CD4-positive, alpha-beta T cell (primary cell): ENCODE measurements around the gene KHDC3L. TPM values are rescaled to one million over a fixed set of nuclear protein-coding genes. Genes with fewer than 3 reads are reported as not detected.

Experiments
- ATAC-seq: fragments of 200-7000 bp; cut with Tn5 transposase; one replicate; pipeline ENCODE4 v1.10.0; 2022; ENCODE audit warnings: mild to moderate bottlenecking; ENCODE audit not compliant: poor library complexity
- CTCF ChIA-PET: fragments of 350-600 bp; sonication (Branson Sonifier 250); formaldehyde crosslinking; loops from one replicate; lab custom pipeline; 2021; ENCODE audit warnings: antibody characterized with exemption, inconsistent platforms; lab: Charles Lee
- POLR2A ChIA-PET: fragments of 350-600 bp; sonication (Branson Sonifier 250); formaldehyde crosslinking; loops from one replicate; lab custom pipeline; 2021; ENCODE audit warnings: antibody characterized with exemption, inconsistent platforms; lab: Charles Lee
- DNase-seq, 14 experiments: peaks; one replicate each; pipeline ENCODE4 v3.0.0-alpha.2; 2013 to 2020; ENCODE audit warnings: mixed read lengths in 2 of 14
- H3K27ac ChIP-seq, 2 donors: one replicate each; pipeline versions ENCODE4 v1.5.1 to v1.7.0; 2013; ENCODE audit warnings: low read length in 2 of 2, low read depth in 1 of 2, mild to moderate bottlenecking in 1 of 2
- H3K27me3 ChIP-seq, 2 experiments: 1 replicate in 1 of 2; 2 replicates in 1 of 2; pipeline versions ENCODE4 v1.6.1 to v1.7.0; 2013; ENCODE audit warnings: low read length in 2 of 2, control low read depth in 1 of 2, mild to moderate bottlenecking in 1 of 2, moderate library complexity in 1 of 2; ENCODE audit not compliant: insufficient read depth in 2 of 2, control insufficient read depth in 1 of 2
- H3K36me3 ChIP-seq: one replicate; pipeline ENCODE4 v1.6.1; 2013; ENCODE audit warnings: low read length, control low read depth; ENCODE audit not compliant: insufficient read depth
- H3K4me1 ChIP-seq: one replicate; pipeline ENCODE4 v1.6.1; 2013; ENCODE audit warnings: low read length, control low read depth; ENCODE audit not compliant: insufficient read depth
- H3K4me3 ChIP-seq: one replicate; pipeline ENCODE4 v1.5.1; 2013; ENCODE audit warnings: mild to moderate bottlenecking, low read length, moderate library complexity
- H3K9me3 ChIP-seq, 2 experiments: 1 replicate in 1 of 2; 2 replicates in 1 of 2; pipeline versions ENCODE4 v1.6.1 to v1.7.0; 2013; ENCODE audit warnings: low read length in 2 of 2, mild to moderate bottlenecking in 2 of 2, control low read depth in 1 of 2, moderate library complexity in 1 of 2; ENCODE audit not compliant: control insufficient read depth in 1 of 2, insufficient read depth in 1 of 2
- H3K27ac Mint-ChIP-seq: one replicate; pipeline ENCODE4 v1.8.0; 2020; ENCODE audit warnings: mixed read lengths
- H3K27me3 Mint-ChIP-seq: one replicate; pipeline ENCODE4 v1.8.0; 2021; ENCODE audit warnings: mixed read lengths
- H3K36me3 Mint-ChIP-seq: one replicate; pipeline ENCODE4 v1.8.0; 2021; ENCODE audit warnings: low read depth, mixed read lengths
- H3K4me1 Mint-ChIP-seq: one replicate; pipeline ENCODE4 v1.8.0; 2021; ENCODE audit warnings: low read depth, mixed read lengths
- H3K4me3 Mint-ChIP-seq: one replicate; pipeline ENCODE4 v1.8.0; 2020; ENCODE audit warnings: mild to moderate bottlenecking, mixed read lengths
- H3K9me3 Mint-ChIP-seq: one replicate; pipeline ENCODE4 v1.8.0; 2020; ENCODE audit warnings: mixed read lengths
- CTCF ChIP-seq: fragments of 200-600 bp; IDR thresholded peaks from one replicate; pipeline ENCODE4 v1.8.0; 2022; ENCODE audit warnings: antibody characterized with exemption, mild to moderate bottlenecking
- intact Hi-C, 2 experiments: fragments of 100-400 bp; cut with DNase I in 1 of 2; cut with micrococcal nuclease in 1 of 2; formaldehyde crosslinking; loops; one replicate each; pipeline versions ENCODE4 v1.15.1 to v1.9.0; 2023 to 2025; cut with DNase I, micrococcal nuclease
- total RNA-seq, 174 experiments: library from RNA in 2 of 174; stranded (reverse) in 2 of 174; gene quantifications; one replicate each; pipeline ENCODE4 v1.2.3 and lab custom pipeline; 2021 to 2026

Gene KHDC3L
- total RNA-seq, 2 experiments from 2014 or later = not detected

DNA sequence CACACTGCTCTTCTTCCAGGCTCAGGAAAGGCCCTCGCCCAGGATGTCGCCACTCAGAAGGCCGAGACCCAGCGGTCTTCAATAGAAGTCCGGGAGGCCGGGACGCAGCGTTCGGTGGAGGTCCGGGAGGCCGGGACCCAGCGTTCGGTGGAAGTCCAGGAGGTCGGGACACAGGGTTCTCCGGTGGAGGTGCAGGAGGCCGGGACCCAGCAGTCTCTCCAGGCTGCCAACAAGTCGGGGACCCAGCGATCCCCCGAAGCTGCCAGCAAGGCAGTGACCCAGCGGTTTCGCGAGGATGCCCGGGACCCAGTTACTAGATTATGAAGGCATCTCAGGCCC is 1.0 kb downstream of the KHDC3L start:
- H3K27ac Mint-ChIP-seq = no peak overlapping the region

DNA sequence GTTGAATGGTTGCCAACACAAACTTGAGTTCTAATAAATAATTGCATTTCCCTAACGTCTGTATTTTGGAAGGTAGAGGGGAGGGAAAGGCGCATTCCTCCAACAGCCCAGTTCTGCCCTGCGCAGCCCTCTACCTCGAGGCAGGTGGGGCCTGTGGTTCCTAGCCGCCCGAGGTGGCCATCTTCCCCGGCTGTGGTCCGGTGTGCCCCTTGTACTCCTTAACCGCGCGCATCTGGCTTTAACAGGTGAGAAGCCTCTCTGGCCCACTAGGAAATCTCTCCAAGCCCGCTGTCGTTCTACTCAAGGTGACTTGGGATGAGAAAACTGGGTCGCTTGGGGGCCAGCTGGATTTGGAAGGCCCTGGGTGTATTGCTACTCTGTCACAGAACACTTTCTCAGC is 1.7 kb downstream of the KHDC3L start:
- no peak overlapping the region for H3K4me3 Mint-ChIP-seq
- no peaks in the 10 kb centered on the region for H3K4me1 Mint-ChIP-seq
- H3K27ac Mint-ChIP-seq = no peak overlapping the region
- H3K9me3 Mint-ChIP-seq = no peaks in the 10 kb centered on the region
- no peaks in the 10 kb centered on the region for H3K36me3 ChIP-seq
- H3K27ac ChIP-seq = no peak overlapping the region
- no peaks in the 10 kb centered on the region for H3K4me1 ChIP-seq
- DNase-seq = no peak
- ChIA-PET CTCF (no interaction called here), POLR2A (no interaction called here)
- H3K4me3 ChIP-seq = no peak overlapping the region
- H3K27me3 Mint-ChIP-seq = no peaks in the 10 kb centered on the region
- intact Hi-C loops = no loop called here
- no peaks in the 10 kb centered on the region for H3K27me3 ChIP-seq
- no peaks in the 10 kb centered on the region for H3K36me3 Mint-ChIP-seq
- no peak for ATAC-seq
- peaks cover 0 to 7% of the 10 kb centered on the region in 2 experiments for H3K9me3 ChIP-seq
- TF ChIP-seq CTCF = no peak

More for the DNA sequence above, 1.0 kb downstream of the KHDC3L start:
- H3K27ac ChIP-seq = no peak overlapping the region
- no peaks in the 10 kb centered on the region for H3K4me1 Mint-ChIP-seq
- peaks cover 0 to 6% of the 10 kb centered on the region in 2 experiments for H3K9me3 ChIP-seq
- intact Hi-C loops = no loop called here
- H3K27me3 Mint-ChIP-seq = no peaks in the 10 kb centered on the region
- CTCF ChIA-PET = no interaction called here
- DNase-seq (no peak), ATAC-seq (no peak)
- POLR2A ChIA-PET = no interaction called here
- TF ChIP-seq CTCF = no peak
- H3K36me3 Mint-ChIP-seq = no peaks in the 10 kb centered on the region
- H3K4me3 Mint-ChIP-seq = no peak overlapping the region
- no peaks in the 10 kb centered on the region for H3K27me3 ChIP-seq
- H3K9me3 Mint-ChIP-seq = no peaks in the 10 kb centered on the region
- no peaks in the 10 kb centered on the region for H3K36me3 ChIP-seq
- H3K4me3 ChIP-seq = no peak overlapping the region
- H3K4me1 ChIP-seq = no peaks in the 10 kb centered on the region

DNA sequence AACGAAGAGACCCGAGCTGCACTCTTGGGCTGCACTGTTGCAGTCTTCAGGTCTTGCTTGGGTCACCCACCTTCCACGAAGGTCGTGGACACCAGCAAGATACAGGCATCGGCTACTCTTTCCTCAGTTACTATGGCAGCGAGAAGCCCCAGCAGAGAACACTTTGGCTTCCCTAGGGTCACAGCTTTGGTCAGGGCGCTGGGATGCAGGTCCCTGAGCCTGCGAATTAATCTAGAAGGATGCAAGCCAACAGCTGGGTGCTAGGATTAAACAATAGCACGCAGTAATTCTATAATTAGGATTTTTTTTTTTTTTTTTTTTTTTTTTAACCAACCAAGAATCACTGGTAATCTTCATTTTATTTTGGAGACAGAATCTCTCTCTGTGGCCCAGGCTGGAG is 2.1 kb downstream of the KHDC3L start:
- no peak for TF ChIP-seq CTCF
- Mint-ChIP-seq H3K4me1 (no peaks in the 10 kb centered on the region), H3K9me3 (no peaks in the 10 kb centered on the region), H3K27me3 (no peaks in the 10 kb centered on the region), H3K4me3 (no peak overlapping the region), H3K36me3 (no peaks in the 10 kb centered on the region), H3K27ac (no peak overlapping the region)
- ATAC-seq (no peak), DNase-seq (no peak)
- no peaks in the 10 kb centered on the region for H3K36me3 ChIP-seq
- intact Hi-C loops = no loop called here
- H3K4me1 ChIP-seq = no peaks in the 10 kb centered on the region
- POLR2A ChIA-PET = interaction anchor here (0.7 kb wide), 1 partner anchor 25 kb away, joined by 6 read pairs; no protein-coding TSS in a partner anchor
- H3K27me3 ChIP-seq = no peaks in the 10 kb centered on the region
- peaks cover 0 to 12% of the 10 kb centered on the region in 2 experiments for H3K9me3 ChIP-seq
- H3K4me3 ChIP-seq = no peak overlapping the region
- H3K27ac ChIP-seq = no peak overlapping the region
- CTCF ChIA-PET = no interaction called here
